HCT116 (cell line): ENCODE measurements around the gene TRIP13. TPM values are rescaled to one million over a fixed set of nuclear protein-coding genes. Genes with fewer than 3 reads are reported as not detected.

Experiments
- ATAC-seq: fragments of 200-7000 bp; cut with Tn5 transposase; 2 replicates; pipeline ENCODE4 v1.9.1; 2020; ENCODE audit warnings: mild to moderate bottlenecking, moderate library complexity
- BruUV-seq: library from RNA; stranded (reverse); fragments of 400-500 nt; replicated peaks from 2 replicates; lab custom pipeline; 2021; lab: Mats Ljungman, UMichigan
- CTCF ChIA-PET: fragments of 300-600 bp; sonication (Branson Sonifier 250); formaldehyde crosslinking; loops from one replicate; lab custom pipeline; 2021; ENCODE audit warnings: antibody characterized with exemption; lab: Charles Lee
- POLR2A ChIA-PET: fragments of 300-600, 350-600 bp; sonication (Branson Sonifier 250); formaldehyde crosslinking; loops from one replicate; lab custom pipeline; 2021; ENCODE audit warnings: antibody characterized with exemption; lab: Charles Lee
- RAD21 ChIA-PET, 2 experiments: fragments of 300-600 bp; sonication (Branson Sonifier 250); formaldehyde crosslinking; loops; one replicate each; lab custom pipeline; 2023; ENCODE audit warnings: low total read pairs in 2 of 2; ENCODE audit not compliant: uncharacterized antibody in 2 of 2, unreplicated experiment in 2 of 2, low non-redundant PET in 1 of 2; lab: Charles Lee
- DNase-seq: peaks from one replicate; pipeline ENCODE4 v3.0.0-alpha.2; 2010; ENCODE audit warnings: low read depth, low spot score
- H2AFZ ChIP-seq: fragments of 200-600 bp; shearing (Covaris generic), sonication (generic); 2 replicates; pipeline ENCODE4 v1.6.1; 2017; ENCODE audit warnings: low read depth, mixed run types, mixed read lengths, antibody characterized with exemption, low read length; ENCODE audit not compliant: poor library complexity, severe bottlenecking
- H3K27ac ChIP-seq: 2 replicates; pipeline ENCODE4 v1.5.1; 2012; ENCODE audit warnings: low read depth, low read length
- H3K27me3 ChIP-seq: fragments of 200-600 bp; sonication (generic); 2 replicates; pipeline ENCODE4 v1.6.1; 2016; ENCODE audit warnings: mixed run types, low read length, mixed read lengths; ENCODE audit not compliant: insufficient read depth
- H3K36me3 ChIP-seq, 2 experiments: fragments of 200-500 bp in 1 of 2; fragments of 200-600 bp in 1 of 2; sonication (Bioruptor generic) in 1 of 2; sonication (generic) in 1 of 2; 2 replicates each; pipeline versions ENCODE4 v1.5.1 to v1.6.1; 2014 to 2016; ENCODE audit warnings: low read length in 2 of 2, inconsistent platforms in 1 of 2, mixed read lengths in 1 of 2, mixed run types in 1 of 2; ENCODE audit not compliant: insufficient read depth in 2 of 2, control insufficient read depth in 1 of 2
- H3K4me1 ChIP-seq, 2 experiments: fragments of 200-600 bp in 1 of 2; sonication (generic) in 1 of 2; 2 replicates each; pipeline versions ENCODE4 v1.5.1 to v1.6.1; 2012 to 2017; ENCODE audit warnings: low read length in 2 of 2, inconsistent platforms in 1 of 2, mild to moderate bottlenecking in 1 of 2, mixed read lengths in 1 of 2, mixed run types in 1 of 2, moderate library complexity in 1 of 2; ENCODE audit not compliant: insufficient read depth in 2 of 2, control insufficient read depth in 1 of 2
- H3K4me2 ChIP-seq: fragments of 200-600 bp; sonication (generic); 2 replicates; pipeline ENCODE4 v1.6.1; 2017; ENCODE audit warnings: mixed run types, low read length, mixed read lengths
- H3K4me3 ChIP-seq, 2 experiments: fragments of 200-600 bp in 1 of 2; sonication (generic) in 1 of 2; replicated peaks in 1 of 2; 2 replicates each; pipeline ENCODE4 v1.5.1; 2011 to 2016; ENCODE audit warnings: low read length in 2 of 2, control low read depth in 1 of 2, low read depth in 1 of 2, mild to moderate bottlenecking in 1 of 2, mixed read lengths in 1 of 2, mixed run types in 1 of 2
- H3K79me2 ChIP-seq: fragments of 200-600 bp; sonication (generic); 2 replicates; pipeline ENCODE4 v1.6.1; 2017; ENCODE audit warnings: mild to moderate bottlenecking, mixed run types, low read length, moderate library complexity, mixed read lengths; ENCODE audit not compliant: insufficient read depth
- H3K9ac ChIP-seq: fragments of 200-600 bp; sonication (generic); 2 replicates; pipeline ENCODE4 v1.6.1; 2016; ENCODE audit warnings: low read length, mixed read lengths
- H3K9me2 ChIP-seq: fragments of 200-600 bp; sonication (generic), shearing (Covaris generic); 2 replicates; pipeline ENCODE4 v1.6.1; 2017; ENCODE audit warnings: mixed run types, mild to moderate bottlenecking, moderate library complexity; ENCODE audit not compliant: insufficient read depth
- H3K9me3 ChIP-seq, 2 experiments: fragments of 200-500 bp in 1 of 2; fragments of 200-600 bp in 1 of 2; sonication (Bioruptor generic) in 1 of 2; sonication (generic) in 1 of 2; 2 replicates each; pipeline ENCODE4 v1.6.1; 2014 to 2017; ENCODE audit warnings: low read length in 2 of 2, mixed read lengths in 2 of 2, inconsistent platforms in 1 of 2, low read depth in 1 of 2, mild to moderate bottlenecking in 1 of 2, mixed run types in 1 of 2, moderate library complexity in 1 of 2; ENCODE audit not compliant: control insufficient read depth in 1 of 2, insufficient read depth in 1 of 2
- H4K20me1 ChIP-seq: fragments of 200-600 bp; sonication (generic), shearing (Covaris generic); 2 replicates; pipeline ENCODE4 v1.6.1; 2017; ENCODE audit warnings: mixed run types, mild to moderate bottlenecking, moderate library complexity; ENCODE audit not compliant: insufficient read depth
- CBX3 ChIP-seq: IDR thresholded peaks from 2 replicates; pipeline ENCODE4 v1.6.1; 2012; ENCODE audit warnings: low read depth
- CEBPB ChIP-seq: IDR thresholded peaks from 2 replicates; pipeline ENCODE4 v1.6.1; 2012; ENCODE audit warnings: low read depth
- EZH2phosphoT487 ChIP-seq: fragments of 200-600 bp; IDR thresholded peaks from 2 replicates; pipeline ENCODE4 v1.6.1; 2018; ENCODE audit warnings: antibody characterized with exemption, borderline replicate concordance
- FOSL1 ChIP-seq: IDR thresholded peaks from 2 replicates; pipeline ENCODE4 v1.6.1; 2012; ENCODE audit warnings: low read depth
- SP1 ChIP-seq: IDR thresholded peaks from 2 replicates; pipeline ENCODE4 v1.6.1; 2012; ENCODE audit warnings: low read depth
- ZBTB33 ChIP-seq: IDR thresholded peaks from 2 replicates; pipeline ENCODE4 v1.6.1; 2011; ENCODE audit warnings: mild to moderate bottlenecking, low read length, moderate library complexity; ENCODE audit not compliant: insufficient replicate concordance; ENCODE audit errors: extremely low read depth
- intact Hi-C: fragments of 100-400 bp; cut with micrococcal nuclease; formaldehyde crosslinking; loops from 2 replicates; pipeline ENCODE4 v1.10.0; 2022
- total RNA-seq: library from RNA; stranded (reverse); gene quantifications from one replicate; pipeline ENCODE4 v1.2.1, GENCODE V29; 2021; ENCODE audit not compliant: unreplicated experiment

The TRIP13 gene
- total RNA-seq, 1 experiment from 2014 or later = 45.0 TPM

GRCh38 chr5:952597-953271 is 60.0 kb downstream of the TRIP13 start:
- no peaks in the 10 kb centered on the region for H3K79me2 ChIP-seq

More at GRCh38 chr5:952597-953271, 60.0 kb downstream of the TRIP13 start:
- Histone ChIP-seq H3K4me1 (peaks cover 14 to 17% of the 10 kb centered on the region in 2 experiments), H3K4me3 (no peak overlapping the region), H3K9ac (no peak overlapping the region), H2AFZ (no peak overlapping the region), H3K4me2 (no peak overlapping the region), H3K9me2 (no peaks in the 10 kb centered on the region), H4K20me1 (no peaks in the 10 kb centered on the region), H3K27ac (no peak overlapping the region), H3K9me3 (0 out of 4 replicates have a peak, but pooled peaks cover 0 to 5% of the 10 kb centered on the region in 2 experiments), H3K36me3 (no peaks in the 10 kb centered on the region), H3K27me3 (peaks cover 17% of the 10 kb centered on the region; the same call in 1 of the 2 replicates)
- ChIA-PET POLR2A (no interaction called here), RAD21 (no interaction called here), CTCF (interaction anchor here (1.0 kb wide), 1 partner anchor 188 kb away, joined by 3 read pairs; no protein-coding TSS in a partner anchor)
- intact Hi-C loops = no loop called here
- BruUV-seq = no TSS peak
- ATAC-seq = no peak
- TF ChIP-seq CBX3 (no peak), SP1 (no peak), ZBTB33 (no peak), CEBPB (no peak), EZH2phosphoT487 (no peak), FOSL1 (no peak)
- no peak for DNase-seq
